CD4-positive, alpha-beta T cell treated with Interleukin-17A for 4 hours (primary cell): ENCODE measurements around the gene SH3BGRL2.
A peak's percentile ranks its signal among the peaks of the same experiment; 100 is the strongest.
"Not testable (repeated sequence)": the region's sequence is repeated elsewhere in the genome, so short reads cannot be mapped to it uniquely, and the experiment has no call there.

Source experiments
- DNase-seq: peaks from one replicate; pipeline ENCODE4 v3.0.0-alpha.2; 2020; ENCODE audit warnings: mixed read lengths

Gene SH3BGRL2

GRCh38 chr6:79614326-79615305, 16.5 kb upstream of the SH3BGRL2 start:
- no peak for DNase-seq

DNA sequence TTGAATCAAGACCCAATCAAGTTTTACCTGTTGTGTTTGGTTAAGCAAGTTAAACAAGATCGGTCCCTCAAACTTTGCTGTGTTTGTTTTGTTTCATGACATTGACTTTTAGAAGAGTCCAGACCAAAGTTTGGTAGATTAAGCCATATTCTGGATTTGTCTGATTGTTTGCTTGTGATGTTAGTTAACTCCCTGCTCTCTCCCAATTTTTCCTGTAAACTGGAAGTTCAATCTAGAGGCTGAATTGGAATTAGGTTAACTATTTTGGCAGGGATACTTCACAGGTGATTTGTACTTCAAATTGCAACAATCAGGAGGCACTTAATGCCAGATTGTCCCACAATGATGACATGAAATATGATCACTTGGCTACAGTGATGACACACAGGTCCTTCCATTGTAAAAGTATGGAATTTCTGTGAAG, 13.6 kb upstream of the SH3BGRL2 start:
- no peak for DNase-seq

- not testable (repeated sequence) for DNase-seq
Observed at GRCh38 chr6:79618425-79618824, 12.7 kb upstream of the SH3BGRL2 start.

GRCh38 chr6:79621579-79621978, 9.6 kb upstream of the SH3BGRL2 start:
- no peak for DNase-seq

- no peak for DNase-seq
Observed at GRCh38 chr6:79622364-79622763, 8.8 kb upstream of the SH3BGRL2 start.

- no peak for DNase-seq
Observed at GRCh38 chr6:79623106-79623505, 8.0 kb upstream of the SH3BGRL2 start.

DNA sequence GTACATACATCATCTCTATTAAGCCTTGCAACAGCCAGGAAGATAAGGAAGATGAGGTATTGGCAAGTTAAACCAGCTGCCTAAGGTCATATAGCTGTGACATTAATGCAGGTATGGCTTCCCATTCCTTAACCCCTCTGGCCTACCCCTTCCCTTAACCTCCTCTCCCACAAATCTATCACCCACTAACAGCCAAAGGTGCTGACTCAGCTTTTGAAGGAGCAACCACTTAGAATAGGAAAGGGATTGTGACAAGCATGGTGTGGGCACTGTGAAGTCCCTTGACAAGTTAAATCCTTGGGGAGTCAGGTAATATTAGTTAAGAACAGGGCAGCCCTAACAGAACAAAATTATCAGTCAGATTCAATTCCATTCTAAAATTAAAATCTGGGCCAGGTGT, 5.4 kb upstream of the SH3BGRL2 start:
- no peak for DNase-seq

DNA sequence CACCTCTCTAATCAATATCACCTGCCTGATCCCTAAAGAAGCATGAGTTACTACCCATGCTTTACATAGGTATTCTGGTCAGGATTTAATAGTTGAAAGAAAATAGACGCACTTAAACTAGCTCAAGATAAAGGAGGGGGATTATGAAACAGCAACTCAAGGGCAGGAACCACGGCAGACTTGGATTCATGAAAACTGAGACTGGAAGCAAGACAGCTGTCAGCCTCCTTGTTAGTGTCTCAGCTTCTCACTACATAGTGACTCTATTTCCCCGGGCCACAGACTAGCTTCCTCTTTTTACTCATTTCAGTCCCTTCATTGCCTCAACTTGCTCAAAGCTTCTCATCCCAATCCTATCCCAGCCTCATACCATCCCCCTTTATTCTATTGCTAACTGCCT, 4.3 kb upstream of the SH3BGRL2 start:
- no peak for DNase-seq

GRCh38 chr6:79627422-79627821, 3.7 kb upstream of the SH3BGRL2 start:
- DNase-seq: no peak

DNA sequence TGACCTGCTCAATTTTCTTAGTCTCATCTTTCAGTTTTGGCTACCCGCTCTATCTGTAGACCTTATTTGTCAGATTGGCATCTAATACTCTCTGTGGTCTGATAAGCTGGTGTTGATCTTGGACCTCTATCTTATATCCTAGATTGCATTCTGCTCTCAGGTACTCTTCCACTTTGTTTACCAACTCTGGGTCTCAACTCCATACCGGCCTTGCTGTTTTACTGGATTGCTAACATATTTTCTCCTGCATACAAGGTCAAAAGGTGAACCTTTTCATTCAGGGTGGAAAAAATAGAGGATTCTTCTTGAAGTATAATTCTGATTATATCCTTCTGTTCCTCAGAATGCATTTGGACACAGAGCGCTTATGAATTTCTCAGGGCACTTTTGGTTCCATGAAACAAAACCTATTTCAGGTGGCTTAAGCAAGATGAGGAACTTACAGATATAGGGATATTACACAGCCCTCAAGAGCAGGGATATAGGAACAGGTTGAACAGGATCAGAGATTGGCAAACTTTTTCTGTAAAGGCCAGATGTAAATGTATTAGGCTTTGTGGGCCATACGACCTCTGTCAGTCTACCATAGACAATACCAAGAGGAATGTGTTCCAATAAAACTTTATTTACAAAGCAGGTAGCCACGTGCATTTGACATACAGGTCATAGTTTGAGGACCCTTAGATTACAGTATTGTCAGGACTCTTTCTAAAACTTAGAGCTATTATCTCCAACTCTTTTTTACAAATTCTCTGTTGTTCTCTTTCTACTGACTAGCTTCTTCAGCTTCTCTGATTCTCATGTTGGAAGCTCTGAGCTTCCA, 2.5 kb upstream of the SH3BGRL2 start:
- DNase-seq: no peak

GRCh38 chr6:79630380-79630882, 698 bp upstream of the SH3BGRL2 start:
- DNase-seq: no peak

- DNase-seq: no peak
Observed at GRCh38 chr6:79631693-79632172, 604 bp downstream of the SH3BGRL2 start.

DNA sequence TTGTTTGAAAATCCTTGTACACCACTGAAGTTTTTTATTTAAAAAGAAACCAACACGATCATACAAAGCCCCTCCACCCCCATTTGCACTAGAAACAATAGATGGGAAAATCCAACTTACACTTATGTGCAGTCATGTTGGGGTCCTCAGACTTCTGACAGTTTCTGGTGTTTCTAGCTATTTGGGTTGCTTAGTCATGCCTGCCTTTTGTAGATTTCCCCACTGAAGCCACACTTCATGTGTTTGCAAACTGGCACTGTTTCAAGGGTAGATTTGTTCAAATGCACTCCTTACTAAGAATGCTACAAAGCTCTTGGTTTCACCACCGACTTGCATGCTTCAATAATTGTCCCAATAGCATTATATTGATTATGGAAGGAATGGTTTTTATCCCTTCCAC, 1.5 kb downstream of the SH3BGRL2 start:
- no peak for DNase-seq

DNA sequence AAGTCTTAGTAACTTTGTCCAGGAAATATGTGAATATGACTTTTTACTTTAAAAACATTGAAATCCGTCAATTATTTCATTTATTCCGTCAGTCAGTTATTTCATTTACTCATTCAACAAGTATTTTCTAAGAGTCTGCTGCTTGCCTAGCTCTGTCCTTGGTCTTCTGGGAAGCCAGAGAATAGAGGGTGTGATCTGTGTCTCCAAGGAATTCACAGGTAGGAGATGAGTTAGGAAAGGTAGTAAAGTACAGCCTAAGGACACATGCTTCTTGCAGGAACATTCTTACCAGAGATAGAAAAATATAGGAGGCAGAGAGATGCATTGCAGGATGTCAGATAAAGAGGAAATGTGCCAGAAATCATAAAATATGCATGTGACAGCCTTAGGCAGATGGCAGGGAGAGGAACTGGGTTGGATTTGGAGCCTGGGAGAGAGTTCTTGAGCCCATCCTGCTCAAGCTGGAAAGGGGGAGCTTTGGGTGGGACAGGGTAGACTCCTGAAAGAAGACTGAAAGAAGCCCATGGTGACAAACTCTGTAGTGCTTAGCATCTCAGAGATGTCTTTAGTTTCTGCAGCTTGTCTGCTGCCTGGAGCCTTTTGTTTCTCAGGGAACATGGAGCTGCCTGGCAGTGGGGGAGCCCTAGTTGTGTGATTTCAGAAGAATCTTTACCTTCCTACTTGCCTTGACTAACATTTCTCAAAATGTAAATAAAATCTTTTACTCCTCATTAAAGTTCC, 3.5 kb downstream of the SH3BGRL2 start:
- DNase-seq: no peak

GRCh38 chr6:79635232-79635543, 4.1 kb downstream of the SH3BGRL2 start:
- DNase-seq: no peak

- no peak for DNase-seq
Observed at GRCh38 chr6:79636673-79637072, 5.5 kb downstream of the SH3BGRL2 start.

DNA sequence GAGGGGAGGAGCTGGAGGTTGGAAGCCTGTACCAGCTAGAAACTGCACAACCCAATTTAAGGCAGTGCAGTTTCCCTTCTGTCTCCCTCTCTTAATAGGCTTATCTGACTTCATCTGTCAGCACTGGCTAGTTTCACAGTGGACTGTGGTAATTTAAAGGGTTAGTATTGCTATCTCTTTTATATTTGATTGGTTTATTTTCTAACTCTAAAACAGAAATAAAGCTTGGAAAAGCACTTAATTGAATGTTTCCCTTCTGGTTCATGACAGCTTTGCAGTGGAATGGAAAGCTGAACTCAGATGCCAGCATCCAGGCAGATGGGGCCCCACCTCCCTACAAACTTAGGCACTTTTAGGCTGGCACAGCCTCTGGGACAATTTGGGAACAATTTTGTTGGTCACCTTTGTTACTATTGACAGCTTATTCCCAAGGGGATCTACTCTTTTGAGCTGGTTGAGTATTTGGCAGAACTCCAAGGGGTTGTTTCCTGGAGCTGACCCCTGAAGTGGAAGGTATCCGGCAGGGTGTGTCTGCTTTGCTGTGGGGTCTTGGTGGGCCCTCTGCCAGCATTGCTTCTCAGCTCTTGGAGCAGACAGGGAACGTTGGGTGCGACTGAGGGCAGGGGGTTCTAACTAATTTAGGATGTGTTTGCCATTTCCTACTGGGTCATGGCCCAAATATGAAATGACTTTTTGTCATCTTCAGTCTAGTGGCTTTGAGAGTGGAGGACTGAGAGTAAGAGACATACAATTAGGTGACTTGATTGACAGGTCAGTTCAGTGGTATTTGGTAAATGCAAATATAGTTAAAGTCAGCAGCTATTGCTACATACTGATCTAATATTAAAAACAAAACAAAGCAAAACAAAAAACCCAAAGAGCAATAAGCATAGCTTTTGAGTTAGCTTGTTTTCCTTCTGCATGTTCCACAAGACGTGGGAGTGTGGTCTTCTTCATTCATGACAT, 9.3 kb downstream of the SH3BGRL2 start:
- no peak for DNase-seq

DNA sequence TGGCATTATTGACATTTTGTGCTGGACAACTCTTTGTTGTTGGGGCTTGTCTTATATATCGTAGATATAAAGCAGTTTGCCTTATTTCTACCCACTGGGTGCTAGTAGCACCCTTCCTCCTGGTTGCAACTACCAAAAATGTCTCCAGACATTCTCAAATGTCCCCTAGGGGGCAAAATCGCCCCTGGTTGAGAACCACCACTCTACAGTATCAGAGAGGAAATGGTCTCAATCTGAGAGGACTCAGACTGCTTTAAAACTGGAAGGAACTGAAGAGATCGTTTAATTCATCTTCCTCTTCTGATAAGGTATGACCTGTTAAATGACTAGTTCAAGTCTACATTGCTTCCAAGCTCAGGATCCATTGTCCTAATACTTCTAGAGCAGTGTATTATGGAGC, 14.9 kb downstream of the SH3BGRL2 start:
- peak; percentile 61 for DNase-seq

DNA sequence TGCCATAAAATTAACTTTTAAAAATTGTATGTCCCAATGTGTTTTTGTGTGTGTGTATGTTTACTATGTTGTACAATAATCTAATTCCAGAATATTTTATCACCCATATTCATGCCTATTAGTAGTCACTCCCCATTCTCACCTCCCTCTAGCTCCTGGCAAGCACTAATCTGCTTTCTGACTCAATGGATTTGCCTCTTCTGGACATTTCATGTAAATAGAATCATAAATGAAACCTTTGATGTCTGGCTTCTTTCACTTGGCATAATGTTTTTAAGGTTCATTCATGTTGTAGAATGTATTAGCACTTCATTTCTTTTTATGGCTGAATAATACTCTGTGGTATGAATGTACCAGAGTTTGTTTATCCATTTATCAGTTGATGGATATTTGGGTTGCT, 15.4 kb downstream of the SH3BGRL2 start:
- DNase-seq: no peak

DNA sequence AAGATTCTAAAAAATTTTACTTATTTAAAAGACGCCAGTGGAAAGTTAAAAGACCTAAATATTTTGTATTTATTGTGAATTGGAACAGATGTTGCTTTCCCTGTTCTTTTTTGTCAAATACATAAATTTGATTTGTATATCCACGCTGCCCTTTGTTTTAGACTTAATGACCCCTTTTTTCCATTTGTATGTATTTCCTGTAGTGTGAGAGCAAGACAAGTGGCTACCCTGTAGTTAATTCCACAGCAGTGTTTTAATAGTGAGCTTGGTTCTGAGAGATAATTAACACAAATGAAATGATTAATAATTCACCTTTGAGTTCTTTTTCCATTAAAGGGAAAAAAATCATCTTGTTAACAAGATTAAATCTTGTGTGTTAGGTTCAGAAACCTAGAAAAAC, 16.6 kb downstream of the SH3BGRL2 start:
- DNase-seq: no peak

- no peak for DNase-seq
Observed at GRCh38 chr6:79648328-79648727, 17.2 kb downstream of the SH3BGRL2 start.

DNA sequence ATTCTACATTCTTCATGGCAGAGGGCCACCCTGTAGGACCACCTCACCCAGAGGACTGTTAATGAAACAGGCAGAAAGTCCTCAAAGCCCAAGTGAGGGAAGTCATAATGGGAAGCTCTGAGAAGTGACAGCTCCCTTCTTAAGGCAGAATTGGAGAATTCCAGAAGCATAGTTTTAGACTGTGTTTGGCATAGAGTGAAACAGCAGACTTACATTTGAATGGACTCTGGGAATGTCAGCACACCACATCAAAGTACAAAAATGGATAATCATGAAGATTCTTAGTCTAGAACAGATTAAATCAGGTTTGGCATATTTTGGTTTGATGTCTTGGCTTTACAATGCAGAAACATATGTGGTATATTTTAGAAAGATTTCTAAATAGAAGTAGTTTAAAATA, 17.9 kb downstream of the SH3BGRL2 start:
- no peak for DNase-seq
